Posterior cingulate gyrus (tissue), 11 donors: ENCODE measurements around the gene VSTM1.
"Not testable (repeated sequence)": the region's sequence is repeated elsewhere in the genome, so short reads cannot be mapped to it uniquely, and the experiment has no call there.

Source experiments
- DNase-seq, 10 donors: peaks; one replicate each; pipeline versions ENCODE4 v3.0.0 to v3.0.0-alpha.2; 2020 to 2021; ENCODE audit warnings: mixed read lengths in 3 of 10
- intact Hi-C: fragments of 100-400 bp; cut with DNase I; formaldehyde crosslinking; loops from one replicate; pipeline ENCODE4 v1.15.1; 2023

The VSTM1 gene, protein sequence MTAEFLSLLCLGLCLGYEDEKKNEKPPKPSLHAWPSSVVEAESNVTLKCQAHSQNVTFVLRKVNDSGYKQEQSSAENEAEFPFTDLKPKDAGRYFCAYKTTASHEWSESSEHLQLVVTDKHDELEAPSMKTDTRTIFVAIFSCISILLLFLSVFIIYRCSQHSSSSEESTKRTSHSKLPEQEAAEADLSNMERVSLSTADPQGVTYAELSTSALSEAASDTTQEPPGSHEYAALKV

DNA sequence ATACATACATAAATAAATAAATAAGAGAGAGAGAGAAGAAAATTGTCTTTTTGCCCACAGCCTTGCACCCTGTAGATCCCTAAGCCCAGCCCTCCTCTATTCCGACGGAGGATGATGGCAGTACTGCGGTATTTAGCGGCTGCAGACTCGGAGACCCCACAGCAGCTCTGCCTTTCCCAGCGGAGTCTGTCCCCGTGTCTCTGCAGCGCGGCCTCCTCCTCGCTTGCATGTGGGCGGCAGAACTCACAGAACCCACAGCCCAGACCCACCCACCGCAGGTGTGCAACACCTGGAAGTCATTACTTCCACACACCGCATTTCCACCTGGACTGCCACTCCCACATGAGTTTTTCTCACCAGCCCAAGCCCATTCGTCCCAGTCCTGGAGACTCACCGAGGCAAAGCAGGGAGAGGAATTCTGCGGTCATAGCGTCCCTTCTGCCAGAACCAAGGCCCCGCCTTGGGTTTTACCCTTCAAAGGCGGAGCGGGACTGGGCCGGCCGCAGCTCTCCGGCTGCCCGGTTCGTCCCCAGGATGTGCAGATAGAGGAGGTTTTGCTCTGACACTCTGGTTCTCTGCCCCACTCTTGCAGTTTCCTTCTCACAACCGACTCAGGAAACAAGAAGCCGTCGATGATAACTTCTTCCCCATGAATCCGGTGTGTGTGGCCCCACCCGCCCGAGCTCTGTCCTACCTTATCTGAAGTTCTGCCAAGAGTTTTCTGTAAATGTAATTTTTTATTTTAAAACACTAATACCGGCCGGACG, at the start of gene VSTM1:
Gene VSTM1 (minus strand): TSS at position 548 of the 767 bp plus-strand sequence. CDS start 120 bp downstream, at position 428.
- DNase-seq, result peak in 1 of 10 donors; percentile 50
- intact Hi-C loops, result no loop called here

DNA sequence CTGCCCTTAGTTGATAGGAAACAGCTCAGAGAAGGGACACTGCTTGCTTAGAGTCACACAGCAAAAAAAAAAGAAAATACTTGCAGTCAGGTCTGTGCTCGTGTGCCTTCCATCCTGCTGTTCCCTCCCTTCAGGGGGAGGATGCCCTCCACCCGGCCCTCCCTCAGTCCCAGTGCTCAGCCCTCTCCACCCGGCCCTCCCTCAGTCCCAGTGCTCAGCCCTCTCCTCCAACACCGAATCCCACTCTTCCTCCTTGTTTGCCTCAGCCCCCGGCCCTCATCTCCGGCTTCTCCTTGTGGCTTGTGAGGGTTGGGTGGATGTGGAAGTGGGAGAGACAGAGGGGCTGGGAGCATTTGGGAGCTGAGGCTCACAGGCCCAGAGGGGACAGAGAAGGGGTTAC, 46.0 kb upstream of the VSTM1 start:
- intact Hi-C loops, result loop anchor here (10.0 kb wide), 1 partner anchor 125 kb away; no protein-coding TSS in a partner anchor
- peak in 3 of 10 donors; percentile 56 to 87 (median 66) for DNase-seq

DNA sequence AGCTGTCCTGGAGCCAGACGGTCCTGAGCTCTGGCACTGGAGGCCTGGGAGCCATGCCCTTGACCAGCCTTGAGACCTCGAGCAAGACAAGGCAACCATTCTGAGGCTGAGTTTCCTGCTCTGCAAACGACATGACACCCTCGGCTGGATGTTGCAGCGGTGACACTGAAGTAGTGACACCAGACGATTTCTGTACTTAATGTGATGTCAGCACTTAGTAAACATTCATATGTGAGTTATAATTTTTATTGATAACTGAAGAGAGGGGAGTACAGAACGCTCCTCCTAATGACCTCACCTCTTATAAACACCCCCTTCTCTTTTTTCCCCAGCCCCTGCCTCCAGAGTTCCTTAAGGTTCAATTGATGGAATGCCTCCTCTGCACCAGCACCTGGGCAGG, 44.8 kb upstream of the VSTM1 start:
- intact Hi-C loops, result loop anchor here (10.0 kb wide), 1 partner anchor 124 kb away; no protein-coding TSS in a partner anchor
- DNase-seq, result peak in 2 of 10 donors; percentile 14 to 26

DNA sequence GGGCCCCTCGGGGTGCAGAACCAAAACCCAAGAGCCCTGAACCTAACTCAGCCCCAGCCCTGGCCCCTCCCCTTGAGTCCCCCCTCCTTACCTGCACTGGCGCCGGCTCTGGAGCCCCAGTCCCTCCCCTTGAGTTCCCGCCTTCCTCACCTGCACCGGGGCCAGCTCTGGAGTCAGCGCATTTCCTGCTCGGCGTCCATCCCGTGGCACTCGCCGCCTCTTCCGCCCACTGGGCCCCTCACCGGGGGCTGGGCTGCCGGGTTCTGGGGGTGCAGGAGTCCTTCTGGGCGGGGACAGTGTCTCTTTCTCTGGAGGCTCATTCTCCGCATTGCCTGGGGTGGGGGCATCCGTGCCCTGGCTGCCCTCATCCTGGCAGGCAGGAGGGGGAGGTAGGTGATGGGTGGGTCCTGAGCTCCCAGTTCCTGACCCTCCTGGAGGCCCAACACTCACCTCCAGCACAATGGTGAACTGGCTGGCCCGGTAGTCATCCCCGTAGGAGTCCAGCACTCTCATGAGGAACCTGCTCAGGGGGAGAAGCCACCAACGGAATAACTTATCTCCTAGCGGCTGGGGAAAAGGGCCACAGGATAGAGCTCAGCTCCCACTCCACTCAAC, 44.3 kb upstream of the VSTM1 start:
- DNase-seq, result peak in 3 of 10 donors; percentile 48 to 66 (median 52)
- intact Hi-C loops, result loop anchor here (10.0 kb wide), 1 partner anchor 123 kb away; no protein-coding TSS in a partner anchor

DNA sequence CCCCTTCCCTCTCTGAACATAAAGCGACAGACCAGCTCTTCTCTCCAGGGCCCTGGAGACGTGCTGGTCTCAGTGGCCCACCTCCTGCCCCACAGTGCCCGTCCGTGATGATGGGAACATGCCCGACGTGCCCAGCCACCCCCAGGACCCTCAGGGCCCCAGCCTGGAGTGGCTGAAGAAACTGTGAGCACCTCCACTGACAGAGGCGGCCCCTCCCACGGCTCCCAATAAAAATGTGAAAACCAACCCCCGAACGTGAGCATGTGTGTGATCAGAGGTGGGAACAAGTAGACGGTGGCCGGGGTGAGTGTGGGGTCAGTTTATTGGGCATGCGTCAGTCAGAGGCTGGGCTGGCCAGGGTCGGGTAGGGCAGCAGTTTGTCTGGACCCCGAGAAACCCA, 43.0 kb upstream of the VSTM1 start:
- DNase-seq, result peak in 2 of 10 donors; percentile 44 to 50
- intact Hi-C loops, result loop anchor here (10.0 kb wide), 1 partner anchor 122 kb away; no protein-coding TSS in a partner anchor

DNA sequence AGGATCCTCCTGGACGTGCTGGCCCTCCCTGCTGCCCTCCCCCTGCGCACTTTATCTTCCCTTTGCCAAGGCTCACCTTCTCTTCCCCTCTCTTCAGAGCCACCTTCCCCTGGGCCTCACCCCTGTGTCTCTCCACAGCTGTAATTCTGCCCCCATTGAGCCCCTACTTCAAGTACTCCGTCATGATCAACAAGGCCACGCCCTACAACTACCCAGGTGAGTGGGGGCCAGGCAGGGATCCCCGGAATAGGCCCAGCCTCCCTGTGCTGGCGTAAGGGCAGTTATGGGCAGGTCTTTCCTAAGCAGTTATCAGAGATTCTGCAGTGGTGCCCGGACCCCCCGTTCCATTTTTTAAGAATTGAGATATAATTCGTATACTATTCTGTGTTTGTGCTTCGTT, 42.1 kb upstream of the VSTM1 start:
- peak in 3 of 10 donors; percentile 18 to 55 (median 34) for DNase-seq
- intact Hi-C loops, result loop anchor here (10.0 kb wide), 1 partner anchor 121 kb away; no protein-coding TSS in a partner anchor

DNA sequence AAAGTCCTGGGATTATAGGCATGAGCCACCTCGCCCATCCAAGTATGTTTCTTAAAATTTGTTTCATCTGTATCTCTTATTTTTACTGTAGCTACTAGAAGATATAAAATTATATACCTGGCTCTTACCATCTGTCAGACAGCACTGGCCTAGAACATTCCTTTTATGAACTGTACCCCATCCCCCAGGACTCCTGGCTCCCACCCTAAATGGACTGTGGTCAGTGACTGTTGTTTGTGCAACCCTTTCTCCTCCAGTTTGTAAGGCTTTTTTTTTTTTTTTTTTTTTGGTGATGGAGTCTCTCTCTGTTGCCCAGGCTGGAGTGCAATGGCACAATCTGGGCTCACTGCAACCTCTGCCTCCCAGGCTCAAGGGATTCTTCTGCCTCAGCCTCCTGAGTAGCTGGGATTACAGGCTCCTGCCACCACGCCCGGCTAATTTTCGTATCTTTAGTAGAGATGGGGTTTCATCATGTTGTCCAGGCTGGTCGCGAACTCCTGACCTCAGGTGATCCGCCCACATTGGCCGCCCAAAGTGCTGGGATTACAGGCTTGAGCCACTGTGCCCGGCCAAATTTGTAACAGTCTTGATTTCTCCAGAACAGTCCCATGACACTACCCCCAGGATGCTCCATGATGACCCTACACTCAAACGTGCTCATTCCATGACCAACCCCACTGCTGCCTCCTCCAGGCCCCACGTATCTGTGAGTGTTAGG, 41.5 kb upstream of the VSTM1 start:
- peak in 3 of 10 donors; percentile 8 to 55 (median 49) for DNase-seq
- intact Hi-C loops, result loop anchor here (10.0 kb wide), 1 partner anchor 120 kb away; no protein-coding TSS in a partner anchor

DNA sequence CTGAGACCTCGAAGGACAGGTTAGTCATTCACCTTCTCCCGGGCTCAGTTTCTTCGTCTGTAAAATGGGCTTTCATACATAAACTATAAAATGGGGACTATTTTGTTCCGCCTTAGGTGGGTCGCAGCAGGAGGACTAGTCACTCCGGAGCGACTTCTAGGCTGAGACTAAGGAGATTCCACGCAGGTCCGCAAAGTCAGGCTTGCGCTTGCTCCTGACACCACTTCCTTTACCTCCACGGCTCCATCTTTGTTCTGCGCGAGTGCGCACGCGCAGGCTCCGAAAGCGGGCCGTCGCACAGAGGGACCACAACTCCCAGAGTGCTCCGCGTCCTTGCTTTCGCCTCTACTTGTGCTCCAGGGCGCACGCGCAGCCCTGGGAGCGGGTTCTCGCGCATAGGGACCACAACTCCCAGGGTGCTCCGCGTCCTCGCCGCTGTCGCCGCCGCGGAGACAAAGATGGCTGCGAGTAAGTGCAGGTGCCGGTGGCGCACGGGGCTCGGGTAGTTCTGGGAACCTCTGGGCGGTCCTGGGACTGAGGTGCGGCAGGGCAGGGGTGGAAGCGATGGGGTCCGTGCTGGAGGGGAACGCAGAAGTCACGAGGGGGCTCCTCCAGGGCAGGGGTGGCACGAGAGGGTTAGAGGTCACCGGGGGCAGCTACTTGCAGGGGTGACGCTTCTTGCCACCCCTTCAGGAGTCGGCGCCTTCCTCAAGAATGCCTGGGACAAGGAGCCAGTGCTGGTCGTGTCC, 38.9 kb upstream of the VSTM1 start, which contains the start of gene NDUFA3:
Gene NDUFA3 (plus strand): TSS at position 435 of the 749 bp plus-strand sequence. CDS start 24 bp downstream, at position 459.
- intact Hi-C loops, result loop anchor here (1.0 to 10.0 kb wide), 3 partner anchors 13 to 118 kb away; partner anchors contain the start of genes CNOT3, PRPF31 and TFPT

DNA sequence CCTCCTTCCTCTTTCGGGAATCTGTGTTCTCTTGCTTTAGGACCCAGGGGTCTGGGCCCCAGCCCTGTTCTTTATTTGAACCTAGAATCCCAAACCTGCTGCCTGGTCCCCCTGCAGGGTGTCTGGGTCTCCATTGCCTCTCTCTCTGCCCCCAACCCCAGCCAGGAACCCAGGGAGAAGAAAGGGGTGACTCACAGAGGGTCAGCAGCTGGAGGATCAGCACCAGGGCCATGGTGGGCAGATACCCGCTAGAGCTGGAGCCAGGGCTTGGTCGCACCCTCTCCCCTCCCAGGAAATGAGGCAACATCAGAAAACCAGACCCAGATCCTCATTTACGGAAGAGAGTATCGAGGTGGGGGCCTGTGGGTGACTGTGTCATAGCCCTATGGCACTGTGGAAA, 36.9 kb upstream of the VSTM1 start, which contains the start of gene OSCAR:
Gene OSCAR (minus strand): TSS at position 243 of the 400 bp plus-strand sequence. CDS start 11 bp downstream, at position 232.
- intact Hi-C loops, result loop anchor here (10.0 kb wide), 1 partner anchor 116 kb away; no protein-coding TSS in a partner anchor
- peak in 3 of 10 donors; percentile 60 to 78 (median 64) for DNase-seq

More for the DNA sequence above, 38.9 kb upstream of the VSTM1 start, which contains the start of gene NDUFA3:
- peak; percentile 96 to 100 (median 98) for DNase-seq

DNA sequence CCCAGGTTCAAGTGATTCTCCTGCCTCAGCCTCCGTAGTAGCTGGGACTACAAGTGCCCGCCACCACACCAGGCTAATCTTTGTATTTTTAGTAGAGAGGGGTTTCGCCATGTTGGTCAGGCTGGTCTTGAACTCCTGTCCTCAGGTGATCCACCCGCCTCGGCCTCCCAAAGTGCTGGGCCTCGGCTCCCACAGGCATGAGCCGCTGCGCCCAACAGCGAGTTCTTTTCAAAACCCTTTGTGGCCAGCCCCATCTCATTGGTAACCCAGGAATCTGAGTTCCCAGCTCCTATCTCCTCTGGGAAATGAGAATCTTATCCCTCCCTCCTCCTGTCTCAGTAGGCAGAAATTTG, 36.2 kb upstream of the VSTM1 start:
- intact Hi-C loops, result loop anchor here (10.0 kb wide), 1 partner anchor 115 kb away; no protein-coding TSS in a partner anchor
- DNase-seq, result peak in 2 of 10 donors; percentile 27 to 37

DNA sequence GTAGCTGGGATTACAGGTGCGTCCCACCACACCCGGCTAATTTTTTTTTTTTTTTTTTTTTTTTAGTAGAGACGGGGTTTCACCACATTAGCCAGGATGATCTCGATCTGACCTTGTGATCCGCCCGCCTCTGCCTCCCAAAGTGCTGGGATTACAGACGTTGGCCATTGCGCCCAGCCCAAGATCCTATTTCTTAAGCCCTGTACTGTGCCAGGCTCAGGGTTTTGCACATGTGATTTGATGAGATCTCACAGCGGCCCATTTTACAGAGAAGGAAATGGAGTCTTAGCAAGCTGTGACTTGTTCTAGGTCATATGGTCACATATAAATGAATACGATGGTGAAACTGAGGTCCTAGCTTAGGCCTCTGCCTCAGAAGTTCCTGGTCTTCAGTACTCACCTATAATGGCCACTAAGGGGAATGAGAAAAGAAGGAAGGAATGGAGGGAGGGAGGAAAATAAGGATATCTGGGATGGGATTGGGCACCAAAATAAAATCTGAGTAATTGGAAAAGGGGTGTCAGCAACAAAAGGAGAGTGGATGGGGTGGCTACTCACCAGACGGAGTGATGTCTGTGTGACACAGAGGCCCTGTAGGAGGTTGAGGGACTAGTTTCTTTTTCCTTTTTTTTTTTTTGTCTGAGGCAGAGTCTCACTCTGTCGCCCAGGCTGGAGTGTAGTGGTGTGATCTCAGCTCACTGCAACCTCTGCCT, 35.6 kb upstream of the VSTM1 start:
- intact Hi-C loops, result no loop called here

DNA sequence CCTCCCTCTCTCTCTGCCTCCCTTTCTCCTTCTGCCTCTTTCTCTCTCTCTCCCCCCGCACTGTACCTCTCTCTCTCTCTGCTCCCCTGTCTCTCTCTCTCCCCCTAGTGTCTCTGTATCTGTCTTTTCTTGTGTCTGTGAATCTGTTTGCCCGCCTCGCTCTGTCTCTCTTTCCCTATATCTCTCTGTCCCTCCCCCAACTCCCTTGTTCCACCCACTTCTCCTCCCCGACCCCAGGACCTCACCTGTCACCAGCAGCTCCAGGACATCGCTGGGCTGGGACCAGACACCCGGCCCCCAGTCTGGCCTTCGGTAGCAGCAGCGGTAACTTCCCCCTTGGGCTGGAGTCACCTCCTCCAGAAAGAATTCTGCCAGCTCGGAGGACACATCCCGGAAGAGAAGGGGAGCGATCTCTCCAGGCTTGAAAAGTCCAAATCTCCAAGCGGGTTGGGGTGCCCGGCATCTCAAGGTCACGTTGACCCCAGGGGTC, 33.0 kb upstream of the VSTM1 start:
- peak in 3 of 10 donors; percentile 70 to 77 (median 74) for DNase-seq
- intact Hi-C loops, result no loop called here

More for the DNA sequence above, 35.6 kb upstream of the VSTM1 start:
- peak in 2 of 10 donors; percentile 17 to 31 for DNase-seq

DNA sequence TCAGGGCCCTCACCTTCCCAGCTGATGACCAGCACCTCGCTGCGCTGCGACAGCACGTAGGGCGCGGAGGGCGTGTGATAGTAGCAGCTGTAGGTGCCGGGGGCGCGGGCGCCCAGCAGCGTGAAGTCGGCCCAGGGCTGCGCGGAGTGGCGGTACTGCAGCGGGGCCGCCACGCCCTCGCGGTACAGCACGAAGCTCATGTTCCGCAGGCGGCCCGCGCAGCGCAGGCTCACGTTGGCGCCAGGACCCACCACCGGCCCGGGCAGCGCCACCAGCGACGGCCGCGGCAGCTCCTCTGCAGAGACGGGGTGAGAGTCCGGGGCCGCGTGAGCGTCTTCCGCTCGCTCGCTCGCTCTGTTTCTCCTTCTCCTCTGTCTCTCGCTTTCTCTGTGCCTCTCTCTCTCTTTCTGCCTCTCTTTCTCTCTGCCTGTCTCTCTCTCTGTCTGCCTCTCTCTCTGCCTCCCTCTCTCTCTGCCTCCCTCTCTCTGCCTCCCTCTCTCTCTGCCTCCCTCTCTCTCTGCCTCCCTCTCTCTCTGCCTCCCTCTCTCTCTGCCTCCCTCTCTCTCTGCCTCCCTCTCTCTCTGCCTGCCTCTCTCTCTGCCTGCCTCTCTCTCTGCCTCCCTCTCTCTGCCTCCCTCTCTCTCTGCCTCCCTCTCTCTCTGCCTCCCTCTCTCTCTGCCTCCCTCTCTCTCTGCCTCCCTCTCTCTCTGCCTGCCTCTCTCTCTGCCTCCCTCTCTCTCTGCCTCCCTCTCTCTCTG, 32.3 kb upstream of the VSTM1 start:
- intact Hi-C loops, result not testable (repeated sequence)
- peak in 8 of 10 donors; percentile 24 to 92 (median 48) for DNase-seq

DNA sequence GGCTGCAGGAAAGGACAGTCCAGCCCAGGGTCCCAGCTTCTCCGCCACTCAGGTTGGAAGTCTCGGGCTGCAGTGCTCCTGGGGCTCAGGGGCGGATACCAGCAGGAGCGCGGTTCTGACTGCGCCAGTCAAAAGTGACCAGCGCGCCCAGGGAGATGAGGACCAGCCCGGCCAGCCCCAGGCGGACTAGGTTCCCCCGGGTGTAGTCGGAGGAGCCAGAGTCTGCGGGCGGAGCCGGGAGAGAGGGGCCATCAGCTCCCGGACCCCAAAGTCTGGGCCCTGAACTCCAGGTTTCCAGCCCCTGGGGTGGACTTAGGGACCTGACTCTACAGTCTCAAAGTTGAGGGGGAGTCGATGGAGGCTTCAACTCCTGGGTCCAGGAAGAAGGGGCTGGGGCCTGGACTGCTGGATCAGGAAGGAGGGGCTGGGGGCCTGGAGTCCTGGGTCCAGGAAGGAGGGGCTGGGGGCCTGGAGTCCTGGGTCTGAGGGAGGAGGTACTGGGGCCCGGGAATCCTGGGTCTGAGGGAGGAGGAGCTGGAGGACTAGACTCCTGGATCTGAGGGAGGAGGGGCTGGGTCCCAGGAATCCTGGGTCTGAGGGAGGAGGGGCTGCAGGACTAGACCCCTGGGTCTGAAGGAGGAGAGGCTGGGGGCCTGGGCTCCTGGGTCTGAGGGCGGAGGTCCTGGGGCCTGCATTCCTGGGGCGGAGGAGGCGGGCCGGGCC, 31.6 kb upstream of the VSTM1 start:
- intact Hi-C loops, result no loop called here
- peak in 3 of 10 donors; percentile 52 to 81 (median 66) for DNase-seq

DNA sequence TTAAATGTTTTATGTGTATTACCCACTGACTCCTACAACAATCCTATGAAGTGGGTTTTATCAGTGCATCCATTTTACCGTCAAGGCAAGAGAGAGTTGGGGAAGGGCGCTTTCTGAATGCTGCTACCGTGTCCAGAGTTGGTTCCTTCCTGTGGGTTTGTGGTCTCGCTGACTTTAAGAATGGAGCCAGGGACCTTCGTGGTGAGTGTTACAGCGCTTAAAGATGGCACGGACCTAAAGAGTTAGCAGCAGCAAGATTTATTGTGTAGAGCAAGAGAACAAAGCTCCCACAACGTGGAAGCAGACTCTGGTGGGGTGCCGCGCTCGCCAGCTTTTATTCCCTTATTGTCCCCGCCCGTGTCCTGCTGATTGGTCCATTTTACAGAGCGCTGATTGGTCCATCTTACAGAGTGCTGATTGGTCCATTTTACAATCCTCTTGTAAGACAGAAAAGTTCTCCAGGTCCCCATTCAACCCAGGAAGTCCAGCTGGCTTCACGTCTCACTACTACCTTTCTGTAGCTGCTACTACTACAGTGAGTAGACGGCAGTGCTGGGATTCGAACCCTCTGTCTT, 30.8 kb upstream of the VSTM1 start:
- intact Hi-C loops, result no loop called here
- DNase-seq, result peak in 3 of 10 donors; percentile 6 to 16 (median 15)

DNA sequence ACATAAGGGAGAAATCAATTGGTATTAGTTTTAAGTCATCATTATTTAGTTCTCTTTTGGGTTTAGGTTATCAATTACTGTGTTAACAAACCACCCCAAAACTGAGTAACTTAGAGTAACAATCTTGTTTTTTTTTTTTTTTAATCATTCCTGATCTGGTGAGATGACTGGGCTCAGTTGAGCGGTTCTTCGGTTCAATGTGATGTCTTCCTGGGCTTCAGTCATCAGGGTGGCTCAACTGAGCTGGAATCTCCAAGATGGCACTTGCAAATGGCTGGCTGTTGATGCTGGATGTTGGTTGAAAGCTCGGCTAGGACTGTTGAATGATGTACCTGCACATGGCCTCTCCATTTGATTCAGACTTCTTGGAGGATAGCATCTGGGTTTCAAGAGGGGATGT, 20.7 kb upstream of the VSTM1 start:
- DNase-seq, result no peak
- intact Hi-C loops, result no loop called here
